Mononuclear cell (primary cell): ENCODE data around the gene CUBN. TPM values are rescaled to one million over a fixed set of nuclear protein-coding genes. Genes with fewer than 3 reads are reported as not detected.
"Not testable (repeated sequence)": the region's sequence is repeated elsewhere in the genome, so short reads cannot be mapped to it uniquely, and the experiment has no call there.

Experiments
- H3K27me3 ChIP-seq: 2 replicates; pipeline ENCODE4 v1.6.0; 2011; ENCODE audit warnings: low read length, control low read depth; ENCODE audit not compliant: insufficient read depth
- H3K4me1 ChIP-seq: 2 replicates; pipeline ENCODE4 v1.5.1; 2011; ENCODE audit warnings: mild to moderate bottlenecking, low read length, control low read depth; ENCODE audit not compliant: insufficient read depth
- H3K4me3 ChIP-seq: 2 replicates; pipeline ENCODE4 v1.5.1; 2011; ENCODE audit warnings: mild to moderate bottlenecking, low read length, moderate library complexity
- H3K9me3 ChIP-seq: 2 replicates; pipeline ENCODE4 v1.5.1; 2011; ENCODE audit warnings: low read depth, mild to moderate bottlenecking, control low read depth, low read length
- total RNA-seq: library from RNA; depleted of rRNA; stranded (reverse); fragments of >200 nt; gene quantifications from one replicate; pipeline ENCODE4 v1.2.3, GENCODE V29; 2012

CUBN gene
- total RNA-seq, 1 donor = 6.8 TPM

GRCh38 chr10:17013131-17013983, 116.3 kb downstream of the CUBN start:
- not testable (repeated sequence) for H3K4me1 ChIP-seq, H3K27me3 ChIP-seq, H3K4me3 ChIP-seq, H3K9me3 ChIP-seq

- not testable (repeated sequence) for H3K27me3 ChIP-seq, H3K9me3 ChIP-seq, H3K4me3 ChIP-seq, H3K4me1 ChIP-seq
These were observed 116.9 kb downstream of the CUBN start for GRCh38 chr10:17012731-17013130.

GRCh38 chr10:17010363-17011145, 119.1 kb downstream of the CUBN start:
- Histone ChIP-seq H3K4me1 (no peaks in the 10 kb centered on the region), H3K27me3 (no peaks in the 10 kb centered on the region), H3K4me3 (no peak overlapping the region), H3K9me3 (no peaks in the 10 kb centered on the region)

GRCh38 chr10:17009212-17009700, 120.4 kb downstream of the CUBN start:
- Histone ChIP-seq H3K9me3 (no peaks in the 10 kb centered on the region), H3K4me3 (no peak overlapping the region), H3K4me1 (no peaks in the 10 kb centered on the region), H3K27me3 (no peaks in the 10 kb centered on the region)

- Histone ChIP-seq H3K4me1 (peaks cover 8% of the 10 kb centered on the region), H3K27me3 (no peaks in the 10 kb centered on the region), H3K4me3 (no peak overlapping the region), H3K9me3 (no peaks in the 10 kb centered on the region)
These were observed 122.2 kb downstream of the CUBN start for GRCh38 chr10:17007418-17007770.

- no peaks in the 10 kb centered on the region for H3K27me3 ChIP-seq
- H3K9me3 ChIP-seq = no peaks in the 10 kb centered on the region
- H3K4me1 ChIP-seq = peaks cover 13% of the 10 kb centered on the region
- H3K4me3 ChIP-seq = no peak overlapping the region
These were observed 122.8 kb downstream of the CUBN start for GRCh38 chr10:17006631-17007417.

- no peaks in the 10 kb centered on the region for H3K9me3 ChIP-seq
- no peaks in the 10 kb centered on the region for H3K27me3 ChIP-seq
- no peak overlapping the region for H3K4me3 ChIP-seq
- peaks cover 14% of the 10 kb centered on the region for H3K4me1 ChIP-seq
These were observed 123.7 kb downstream of the CUBN start for GRCh38 chr10:17005621-17006566.

- H3K4me1 ChIP-seq = peaks cover 14% of the 10 kb centered on the region
- no peaks in the 10 kb centered on the region for H3K9me3 ChIP-seq
- no peaks in the 10 kb centered on the region for H3K27me3 ChIP-seq
- no peak overlapping the region for H3K4me3 ChIP-seq
These were observed 124.7 kb downstream of the CUBN start for GRCh38 chr10:17004801-17005380.

- Histone ChIP-seq H3K4me3 (no peak overlapping the region), H3K27me3 (no peaks in the 10 kb centered on the region), H3K9me3 (no peaks in the 10 kb centered on the region), H3K4me1 (peaks cover 14% of the 10 kb centered on the region)
These were observed 125.8 kb downstream of the CUBN start for GRCh38 chr10:17003651-17004286.

GRCh38 chr10:17003151-17003550, 126.5 kb downstream of the CUBN start:
- Histone ChIP-seq H3K9me3 (no peaks in the 10 kb centered on the region), H3K4me1 (peaks cover 14% of the 10 kb centered on the region), H3K27me3 (no peaks in the 10 kb centered on the region), H3K4me3 (no peak overlapping the region)

- Histone ChIP-seq H3K27me3 (no peaks in the 10 kb centered on the region), H3K4me1 (peaks cover 14% of the 10 kb centered on the region), H3K4me3 (no peak overlapping the region), H3K9me3 (no peaks in the 10 kb centered on the region)
These were observed 127.5 kb downstream of the CUBN start for GRCh38 chr10:17001961-17002749.

GRCh38 chr10:17001297-17001744, 128.3 kb downstream of the CUBN start:
- H3K4me3 ChIP-seq = no peak overlapping the region
- H3K4me1 ChIP-seq = peaks cover 14% of the 10 kb centered on the region
- H3K27me3 ChIP-seq = no peaks in the 10 kb centered on the region
- H3K9me3 ChIP-seq = no peaks in the 10 kb centered on the region
